GM12892 (cell line): ENCODE results near the gene PRKAG3.

Experiments
- POLR2A ChIP-seq: IDR thresholded peaks from 2 replicates; pipeline ENCODE4 v1.6.1; 2011; ENCODE audit warnings: low read depth, low read length, control low read depth
- POLR2AphosphoS5 ChIP-seq: IDR thresholded peaks from 2 replicates; pipeline ENCODE4 v1.6.1; 2011; ENCODE audit warnings: low read depth, low read length, control low read depth
- TAF1 ChIP-seq: IDR thresholded peaks from 2 replicates; pipeline ENCODE4 v1.6.1; 2011; ENCODE audit warnings: low read depth, mild to moderate bottlenecking, control low read depth, low read length, borderline replicate concordance

GRCh38 chr2:218878486-218878885 is 46.9 kb upstream of the PRKAG3 start:
- TF ChIP-seq TAF1 = no peak
- TF ChIP-seq POLR2AphosphoS5 = no peak
- TF ChIP-seq POLR2A = no peak
